ENCODE results near the gene STRA6.

GRCh38 chr15:74242441-74243185, 40.0 kb upstream of the STRA6 start:
- TF ChIP-seq, protein P1, sequence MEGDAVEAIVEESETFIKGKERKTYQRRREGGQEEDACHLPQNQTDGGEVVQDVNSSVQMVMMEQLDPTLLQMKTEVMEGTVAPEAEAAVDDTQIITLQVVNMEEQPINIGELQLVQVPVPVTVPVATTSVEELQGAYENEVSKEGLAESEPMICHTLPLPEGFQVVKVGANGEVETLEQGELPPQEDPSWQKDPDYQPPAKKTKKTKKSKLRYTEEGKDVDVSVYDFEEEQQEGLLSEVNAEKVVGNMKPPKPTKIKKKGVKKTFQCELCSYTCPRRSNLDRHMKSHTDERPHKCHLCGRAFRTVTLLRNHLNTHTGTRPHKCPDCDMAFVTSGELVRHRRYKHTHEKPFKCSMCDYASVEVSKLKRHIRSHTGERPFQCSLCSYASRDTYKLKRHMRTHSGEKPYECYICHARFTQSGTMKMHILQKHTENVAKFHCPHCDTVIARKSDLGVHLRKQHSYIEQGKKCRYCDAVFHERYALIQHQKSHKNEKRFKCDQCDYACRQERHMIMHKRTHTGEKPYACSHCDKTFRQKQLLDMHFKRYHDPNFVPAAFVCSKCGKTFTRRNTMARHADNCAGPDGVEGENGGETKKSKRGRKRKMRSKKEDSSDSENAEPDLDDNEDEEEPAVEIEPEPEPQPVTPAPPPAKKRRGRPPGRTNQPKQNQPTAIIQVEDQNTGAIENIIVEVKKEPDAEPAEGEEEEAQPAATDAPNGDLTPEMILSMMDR (conservative IDR thresholded peaks at IDR 0.05 in 1 of 2, IDR thresholded peaks at IDR 0.05 in 1 of 2; ENCODE audit: extremely low read depth in 1 of 2, insufficient read depth in 1 of 2, low read depth in 1 of 2, low read length in 2 of 2) = no peak
- no peak for TF ChIP-seq EZH2 (IDR thresholded peaks at IDR 0.05; ENCODE audit: borderline replicate concordance, low read length)
